ENCODE measurements around the gene ROR1.

Gene ROR1

GRCh38 chr1:63732666-63733065, 41.2 kb upstream of the ROR1 start:
- no peak for TF ChIP-seq CTCF (conservative IDR thresholded peaks at IDR 0.05; ENCODE audit: low read depth, low read length)
- DNase-seq (ENCODE audit: low read depth), result peak; percentile 38

GRCh38 chr1:63738772-63739171, 35.0 kb upstream of the ROR1 start:
- no peak for TF ChIP-seq CTCF (conservative IDR thresholded peaks at IDR 0.05; ENCODE audit: low read depth, low read length)
- H3K4me3 ChIP-seq (ENCODE audit: low read depth, low read length), result no peak overlapping the region
- no peak for DNase-seq (ENCODE audit: low read depth)

More at GRCh38 chr1:63732666-63733065, 41.2 kb upstream of the ROR1 start:
- H3K4me3 ChIP-seq (ENCODE audit: low read depth, low read length), result no peak overlapping the region

GRCh38 chr1:63739452-63739851, 34.4 kb upstream of the ROR1 start:
- no peak overlapping the region for H3K4me3 ChIP-seq (ENCODE audit: low read depth, low read length)
- TF ChIP-seq CTCF (conservative IDR thresholded peaks at IDR 0.05; ENCODE audit: low read depth, low read length), result no peak
- no peak for DNase-seq (ENCODE audit: low read depth)

GRCh38 chr1:63740432-63740831, 33.4 kb upstream of the ROR1 start:
- TF ChIP-seq CTCF (conservative IDR thresholded peaks at IDR 0.05; ENCODE audit: low read depth, low read length), result no peak
- no peak overlapping the region for H3K4me3 ChIP-seq (ENCODE audit: low read depth, low read length)
- DNase-seq (ENCODE audit: low read depth), result no peak

- H3K4me3 ChIP-seq (ENCODE audit: low read depth, low read length), result no peak overlapping the region
- no peak for TF ChIP-seq CTCF (conservative IDR thresholded peaks at IDR 0.05; ENCODE audit: low read depth, low read length)
- DNase-seq (ENCODE audit: low read depth), result no peak
These were observed 31.3 kb upstream of the ROR1 start for GRCh38 chr1:63742526-63742925.

- no peak for TF ChIP-seq CTCF (conservative IDR thresholded peaks at IDR 0.05; ENCODE audit: low read depth, low read length)
- no peak overlapping the region for H3K4me3 ChIP-seq (ENCODE audit: low read depth, low read length)
- no peak for DNase-seq (ENCODE audit: low read depth)
These were observed 30.0 kb upstream of the ROR1 start for GRCh38 chr1:63743781-63744180.

- TF ChIP-seq CTCF (conservative IDR thresholded peaks at IDR 0.05; ENCODE audit: low read depth, low read length), result no peak
- peak overlapping the region; percentile 17 for H3K4me3 ChIP-seq (ENCODE audit: low read depth, low read length)
- DNase-seq (ENCODE audit: low read depth), result peak; percentile 94
These were observed 27.5 kb upstream of the ROR1 start for GRCh38 chr1:63746129-63746864.

All from choroid plexus epithelial cell (primary cell).